IMR-90 (cell line): ENCODE results near the gene CTRL. TPM values are rescaled to one million over a fixed set of nuclear protein-coding genes. Genes with fewer than 3 reads are reported as not detected.
A peak's percentile ranks its signal among the peaks of the same experiment; 100 is the strongest.

ENCODE experiments used
- ATAC-seq: fragments of 200-7000 bp; cut with Tn5 transposase; 2 replicates; pipeline ENCODE4 v1.9.1; 2020; ENCODE audit warnings: low read depth, mild to moderate bottlenecking, moderate library complexity
- BruUV-seq: library from RNA; stranded (reverse); fragments of 400-500 nt; replicated peaks from 2 replicates; lab custom pipeline; 2021; lab: Mats Ljungman, UMichigan
- CTCF ChIA-PET: fragments of 300-600 bp; formaldehyde crosslinking; extraction: SDS; loops from one replicate; lab custom pipeline; 2021; ENCODE audit warnings: antibody characterized with exemption; lab: Yijun Ruan, JAX
- POLR2A ChIA-PET: fragments of 300-600 bp; sonication (Branson Sonifier 250); formaldehyde crosslinking; loops from one replicate; lab custom pipeline; 2022; ENCODE audit warnings: antibody characterized with exemption; ENCODE audit not compliant: unreplicated experiment; lab: Charles Lee
- DNase-seq: peaks from one replicate; pipeline ENCODE4 v3.0.0; 2013
- H2AFZ ChIP-seq: replicated peaks from 2 replicates; pipeline ENCODE3; 2013; ENCODE audit warnings: low read length, mild to moderate bottlenecking; ENCODE audit not compliant: poor library complexity
- H2AK5ac ChIP-seq: 2 replicates; pipeline ENCODE4 v1.6.1; 2013; ENCODE audit warnings: low read depth, low read length, inconsistent platforms
- H2AK9ac ChIP-seq: replicated peaks from 2 replicates; pipeline ENCODE3; 2013; ENCODE audit warnings: mild to moderate bottlenecking, low read depth, low read length, moderate library complexity; ENCODE audit not compliant: poor library complexity
- H2BK120ac ChIP-seq: 2 replicates; pipeline ENCODE4 v1.6.1; 2013; ENCODE audit warnings: low read depth, low read length, inconsistent platforms
- H2BK15ac ChIP-seq: 3 replicates; pipeline ENCODE4 v1.6.1; 2013; ENCODE audit warnings: low read depth, low read length, inconsistent platforms
- H2BK20ac ChIP-seq: 2 replicates; pipeline ENCODE4 v1.6.1; 2013; ENCODE audit warnings: low read depth, mild to moderate bottlenecking, inconsistent platforms, low read length, moderate library complexity
- H2BK5ac ChIP-seq: 2 replicates; pipeline ENCODE4 v1.6.1; 2013; ENCODE audit warnings: mild to moderate bottlenecking, low read depth, low read length, inconsistent platforms; ENCODE audit not compliant: poor library complexity, severe bottlenecking
- H3K14ac ChIP-seq: replicated peaks from 2 replicates; pipeline ENCODE4 v1.6.1; 2013; ENCODE audit warnings: low read depth, low read length, inconsistent platforms
- H3K18ac ChIP-seq: 2 replicates; pipeline ENCODE4 v1.6.1; 2013; ENCODE audit warnings: low read depth, low read length, control low read depth
- H3K23ac ChIP-seq: 2 replicates; pipeline ENCODE4 v1.6.1; 2013; ENCODE audit warnings: low read depth, low read length, inconsistent platforms
- H3K27ac ChIP-seq: 2 replicates; pipeline ENCODE4 v1.5.1; 2013; ENCODE audit warnings: mild to moderate bottlenecking, control low read depth, low read length; ENCODE audit not compliant: insufficient read depth
- H3K27me3 ChIP-seq: 2 replicates; pipeline ENCODE4 v1.6.1; 2013; ENCODE audit warnings: low read length; ENCODE audit not compliant: control insufficient read depth, insufficient read depth
- H3K36me3 ChIP-seq: 2 replicates; pipeline ENCODE4 v1.6.1; 2013; ENCODE audit warnings: low read length, mixed read lengths; ENCODE audit not compliant: control insufficient read depth, insufficient read depth
- H3K4ac ChIP-seq: 2 replicates; pipeline ENCODE4 v1.6.1; 2013; ENCODE audit warnings: low read depth, low read length, inconsistent platforms
- H3K4me1 ChIP-seq: 2 replicates; pipeline ENCODE4 v1.6.1; 2013; ENCODE audit warnings: low read length, mixed read lengths; ENCODE audit not compliant: control insufficient read depth, insufficient read depth
- H3K4me2 ChIP-seq: 2 replicates; pipeline ENCODE4 v1.6.1; 2013; ENCODE audit warnings: low read depth, mild to moderate bottlenecking, control low read depth, low read length, moderate library complexity
- H3K4me3 ChIP-seq: 2 replicates; pipeline ENCODE4 v1.5.1; 2013; ENCODE audit warnings: low read depth, mild to moderate bottlenecking, control low read depth, low read length, moderate library complexity; ENCODE audit not compliant: insufficient read depth
- H3K56ac ChIP-seq: 2 replicates; pipeline ENCODE4 v1.6.1; 2013; ENCODE audit warnings: low read length, inconsistent platforms; ENCODE audit not compliant: insufficient read depth; ENCODE audit errors: extremely low read depth
- H3K79me1 ChIP-seq, 2 experiments: 2 replicates each; pipeline ENCODE4 v1.6.1; 2013; ENCODE audit warnings: low read length in 2 of 2, inconsistent platforms in 1 of 2, low read depth in 1 of 2
- H3K9ac ChIP-seq: 2 replicates; pipeline ENCODE4 v1.6.1; 2013; ENCODE audit warnings: low read depth, low read length, control low read depth
- H3K9me1 ChIP-seq: 2 replicates; pipeline ENCODE4 v1.6.1; 2013; ENCODE audit warnings: low read length, inconsistent platforms; ENCODE audit not compliant: insufficient read depth
- H3K9me3 ChIP-seq: 2 replicates; pipeline ENCODE4 v1.6.1; 2013; ENCODE audit warnings: low read length; ENCODE audit not compliant: control insufficient read depth, insufficient read depth
- H4K20me1 ChIP-seq: 2 replicates; pipeline ENCODE4 v1.6.1; 2013; ENCODE audit warnings: low read length, inconsistent platforms; ENCODE audit not compliant: insufficient read depth
- H4K5ac ChIP-seq: 2 replicates; pipeline ENCODE4 v1.6.1; 2013; ENCODE audit warnings: mild to moderate bottlenecking, low read depth, low read length, control low read depth
- H4K8ac ChIP-seq, 2 experiments: 2 replicates each; pipeline ENCODE4 v1.6.1; 2013; ENCODE audit warnings: low read depth in 2 of 2, low read length in 2 of 2, control low read depth in 1 of 2, inconsistent platforms in 1 of 2
- H4K91ac ChIP-seq: 2 replicates; pipeline ENCODE4 v1.6.1; 2013; ENCODE audit warnings: low read depth, low read length, inconsistent platforms; ENCODE audit not compliant: insufficient read depth
- BHLHE40 ChIP-seq: fragments of 150-350 bp; IDR thresholded peaks from 2 replicates; pipeline ENCODE4 v1.6.1; 2016; ENCODE audit warnings: mild to moderate bottlenecking, low read depth, low read length
- FOS ChIP-seq: fragments of 150-350 bp; IDR thresholded peaks from 2 replicates; pipeline ENCODE4 v1.6.1; 2016; ENCODE audit warnings: low read depth, low read length
- MAZ ChIP-seq: IDR thresholded peaks from 2 replicates; pipeline ENCODE4 v1.6.1; 2012; ENCODE audit warnings: low read depth, mild to moderate bottlenecking, low read length, improper control_type of control experiment, moderate library complexity, borderline replicate concordance
- SMC3 ChIP-seq: fragments of 150-350 bp; IDR thresholded peaks from 2 replicates; pipeline ENCODE4 v1.6.1; 2016; ENCODE audit warnings: low read depth, mild to moderate bottlenecking, antibody characterized with exemption, low read length, moderate library complexity
- WGBS, 2 experiments: methylation state at CpG; one replicate each; pipeline versions ENCODE4 v1.1.5 to v1.1.7; 2013; ENCODE audit warnings: missing lambda C conversion rate in 2 of 2; ENCODE audit not compliant: insufficient read length in 1 of 2; ENCODE audit errors: extremely low coverage in 2 of 2; 5-methylcytosine and 5-hydroxymethylcytosine counted together
- dilution Hi-C: fragments of 300-500 bp; cut with HindIII; formaldehyde crosslinking; loops from one replicate; pipeline ENCODE4 v1.14.3; 2018; ENCODE audit warnings: low sequenced_read_pairs; ENCODE audit not compliant: unreplicated experiment
- in situ Hi-C: fragments of 300-500 bp; cut with MboI; formaldehyde crosslinking; loops from 3 replicates; pipeline ENCODE4 v1.14.3; 2019; ENCODE audit warnings: low sequenced_read_pairs, inconsistent platforms, mixed read lengths
- intact Hi-C: fragments of 100-400 bp; cut with micrococcal nuclease; formaldehyde crosslinking; loops from 2 replicates; pipeline ENCODE4 v1.10.0; 2022
- polyA plus RNA-seq, 3 experiments: library from polyadenylated mRNA; depleted of rRNA; stranded (reverse); fragments of >200 nt; gene quantifications; 2 replicates each; pipeline ENCODE4 v1.2.3, GENCODE V29; 2012; ENCODE audit warnings: low replicate concordance in 1 of 3
- total RNA-seq: library from RNA; depleted of rRNA; stranded (reverse); fragments of >200 nt; gene quantifications from 2 replicates; pipeline ENCODE4 v1.2.3, GENCODE V29; 2012
- TF ChIP-seq, protein P1 (sequence below): fragments of 150-350 bp; IDR thresholded peaks from 2 replicates; pipeline ENCODE4 v1.6.1; 2016; ENCODE audit warnings: low read depth, mild to moderate bottlenecking, low read length, moderate library complexity, borderline replicate concordance

The CTRL gene
- total and polyA plus RNA-seq, 2 of the 4 experiments (the other 2 are of a cell fraction) = 0.18 to 1.1 TPM

DNA sequence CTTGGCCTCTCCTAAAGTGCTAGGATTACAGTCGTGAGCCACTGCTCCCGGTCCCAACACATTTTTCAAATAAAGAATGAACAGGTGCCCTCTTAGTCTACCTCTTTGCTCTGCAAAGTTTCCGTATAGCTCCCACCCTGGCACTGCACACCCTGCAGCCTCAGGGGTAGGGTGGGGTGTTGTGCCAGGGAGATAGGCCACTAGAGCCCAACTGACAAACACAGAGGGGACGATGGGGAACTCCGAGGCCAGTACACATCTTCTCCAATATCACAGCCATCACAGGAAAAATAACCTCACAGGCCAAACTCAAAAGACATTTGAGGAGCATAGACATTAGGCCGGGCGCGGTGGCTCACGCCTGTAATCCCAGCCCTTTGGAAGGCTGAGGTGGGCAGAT, 39.4 kb upstream of the CTRL start:
- Histone ChIP-seq H3K18ac (no peak overlapping the region), H3K23ac (no peak overlapping the region), H3K79me1 (peaks cover under 1 to 22% of the 10 kb centered on the region in 2 experiments; a peak in 2 of 4 replicates), H2AFZ (no peak overlapping the region), H2BK15ac (no peak overlapping the region), H2BK20ac (no peak overlapping the region), H2BK5ac (no peak overlapping the region), H3K56ac (no peak overlapping the region), H3K9ac (no peak overlapping the region), H3K27me3 (peaks cover 4% of the 10 kb centered on the region; the same call in 1 of the 2 replicates), H3K9me1 (peaks cover 12% of the 10 kb centered on the region), H3K36me3 (peaks cover 3% of the 10 kb centered on the region; the same call in 1 of the 2 replicates), H4K8ac (no peak overlapping the region), H4K5ac (no peak overlapping the region), H3K4me1 (peaks cover 14% of the 10 kb centered on the region), H3K4ac (no peak overlapping the region), H3K4me3 (no peak overlapping the region), H4K91ac (no peak overlapping the region), H2BK120ac (no peak overlapping the region), H2AK9ac (peak overlapping the region; percentile 50), H2AK5ac (peak overlapping the region; percentile 12; the same call in 1 of the 2 replicates), H3K27ac (no peak overlapping the region), H3K9me3 (no peaks in the 10 kb centered on the region), H4K20me1 (peaks cover 17% of the 10 kb centered on the region), H3K4me2 (no peak overlapping the region), H3K14ac (no peak overlapping the region)
- no TSS peak for BruUV-seq
- TF ChIP-seq MAZ (no peak), FOS (no peak), BHLHE40 (no peak), SMC3 (no peak)
- TF ChIP-seq, protein P1, sequence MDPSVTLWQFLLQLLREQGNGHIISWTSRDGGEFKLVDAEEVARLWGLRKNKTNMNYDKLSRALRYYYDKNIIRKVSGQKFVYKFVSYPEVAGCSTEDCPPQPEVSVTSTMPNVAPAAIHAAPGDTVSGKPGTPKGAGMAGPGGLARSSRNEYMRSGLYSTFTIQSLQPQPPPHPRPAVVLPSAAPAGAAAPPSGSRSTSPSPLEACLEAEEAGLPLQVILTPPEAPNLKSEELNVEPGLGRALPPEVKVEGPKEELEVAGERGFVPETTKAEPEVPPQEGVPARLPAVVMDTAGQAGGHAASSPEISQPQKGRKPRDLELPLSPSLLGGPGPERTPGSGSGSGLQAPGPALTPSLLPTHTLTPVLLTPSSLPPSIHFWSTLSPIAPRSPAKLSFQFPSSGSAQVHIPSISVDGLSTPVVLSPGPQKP = no peak
- intact Hi-C loops = no loop called here
- WGBS, 2 experiments = 92% methylated on average over 2 of the region's 9 CpGs; no CpG with 5 or more reads in 1 of the 2 experiments
- ATAC-seq (no peak), DNase-seq (no peak)
- POLR2A ChIA-PET = no interaction called here
- CTCF ChIA-PET = no interaction called here
- in situ Hi-C loops = no loop called here
- dilution Hi-C loops = no loop called here
